ENCODE data around the gene ERC1.

DNA sequence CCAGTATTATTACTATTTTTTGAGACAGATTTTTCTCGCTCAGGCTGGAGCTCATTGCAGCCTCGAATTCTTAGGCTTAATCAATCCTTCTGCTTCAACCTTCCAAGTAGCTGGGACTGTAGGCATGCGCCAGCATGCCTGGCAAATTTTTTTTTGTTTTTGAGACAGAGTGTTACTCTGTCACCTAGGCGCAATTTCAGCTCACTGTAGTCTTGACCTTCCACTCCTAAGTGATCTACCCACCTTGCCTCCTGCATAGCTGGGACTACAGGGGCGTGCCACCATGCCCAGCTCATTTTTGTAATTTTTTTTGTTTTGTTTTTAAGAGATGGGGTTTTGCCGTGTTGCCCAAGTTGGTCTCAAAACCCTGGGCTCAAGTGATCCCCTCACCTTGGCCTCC lies 15.2 kb downstream of the ERC1 start:
- TF ChIP-seq GATA2 (IDR thresholded peaks at IDR 0.05; ENCODE audit: low read depth, low read length), result no peak
- TF ChIP-seq GATA3 (IDR thresholded peaks at IDR 0.05; ENCODE audit: low read depth, low read length), result no peak
